ENCODE measurements around the gene CDC26. TPM values are rescaled to one million over a fixed set of nuclear protein-coding genes. Genes with fewer than 3 reads are reported as not detected.
A peak's percentile ranks its signal among the peaks of the same experiment; 100 is the strongest.

CDC26 gene
- total RNA-seq: 10 to 100 TPM; 25.7 to 44.7 (median 28.7) TPM
- 10 to 100 TPM; 26.7 to 63.7 (median 29.8) TPM for polyA plus RNA-seq
- long read RNA-seq, donor 1, transcript CDC26-201 (4 exons, 872 nt): major isoform, 36 of 36 reads
- long read RNA-seq, donor 1, partial matches to known transcripts: 0 of 36 reads
- long read RNA-seq, donor 1, other reads (novel, unspliced or antisense): 0 of 36 reads
- long read RNA-seq, donor 2, transcript CDC26-201 (4 exons, 872 nt): major isoform, 20 of 20 reads
- long read RNA-seq, donor 2, partial matches to known transcripts: 0 of 20 reads
- long read RNA-seq, donor 2, other reads (novel, unspliced or antisense): 0 of 20 reads
- long read RNA-seq, donor 3, transcript CDC26-201 (4 exons, 872 nt): major isoform, 17 of 17 reads
- long read RNA-seq, donor 3, partial matches to known transcripts: 0 of 17 reads
- long read RNA-seq, donor 3, other reads (novel, unspliced or antisense): 0 of 17 reads
- long read RNA-seq, donor 4, transcript CDC26-201 (4 exons, 872 nt): major isoform, 25 of 30 reads
- long read RNA-seq, donor 4, partial matches to known transcripts: 1 of 30 reads
- long read RNA-seq, donor 4, other reads (novel, unspliced or antisense): 3 of 30 reads
- long read RNA-seq, donor 5, transcript CDC26-201 (4 exons, 872 nt): major isoform, 27 of 37 reads
- long read RNA-seq, donor 5, partial matches to known transcripts: 2 of 37 reads
- long read RNA-seq, donor 5, other reads (novel, unspliced or antisense): 8 of 37 reads
- long read RNA-seq, donor 6, transcript CDC26-201 (4 exons, 872 nt): major isoform, 21 of 32 reads
- long read RNA-seq, donor 6, partial matches to known transcripts: 3 of 32 reads
- long read RNA-seq, donor 6, other reads (novel, unspliced or antisense): 8 of 32 reads
- long read RNA-seq, donor 7, transcript CDC26-201 (4 exons, 872 nt): major isoform, 16 of 16 reads
- long read RNA-seq, donor 7, partial matches to known transcripts: 0 of 16 reads
- long read RNA-seq, donor 7, other reads (novel, unspliced or antisense): 0 of 16 reads
- long read RNA-seq, donor 8, transcript CDC26-201 (4 exons, 872 nt): major isoform, 41 of 47 reads
- long read RNA-seq, donor 8, partial matches to known transcripts: 6 of 47 reads
- long read RNA-seq, donor 8, other reads (novel, unspliced or antisense): 0 of 47 reads
- long read RNA-seq, donor 9, transcript CDC26-201 (4 exons, 872 nt): major isoform, 18 of 24 reads
- long read RNA-seq, donor 9, partial matches to known transcripts: 6 of 24 reads
- long read RNA-seq, donor 9, other reads (novel, unspliced or antisense): 0 of 24 reads
- long read RNA-seq, donor 10, transcript CDC26-201 (4 exons, 872 nt): major isoform, 16 of 22 reads
- long read RNA-seq, donor 10, partial matches to known transcripts: 6 of 22 reads
- long read RNA-seq, donor 10, other reads (novel, unspliced or antisense): 0 of 22 reads

DNA sequence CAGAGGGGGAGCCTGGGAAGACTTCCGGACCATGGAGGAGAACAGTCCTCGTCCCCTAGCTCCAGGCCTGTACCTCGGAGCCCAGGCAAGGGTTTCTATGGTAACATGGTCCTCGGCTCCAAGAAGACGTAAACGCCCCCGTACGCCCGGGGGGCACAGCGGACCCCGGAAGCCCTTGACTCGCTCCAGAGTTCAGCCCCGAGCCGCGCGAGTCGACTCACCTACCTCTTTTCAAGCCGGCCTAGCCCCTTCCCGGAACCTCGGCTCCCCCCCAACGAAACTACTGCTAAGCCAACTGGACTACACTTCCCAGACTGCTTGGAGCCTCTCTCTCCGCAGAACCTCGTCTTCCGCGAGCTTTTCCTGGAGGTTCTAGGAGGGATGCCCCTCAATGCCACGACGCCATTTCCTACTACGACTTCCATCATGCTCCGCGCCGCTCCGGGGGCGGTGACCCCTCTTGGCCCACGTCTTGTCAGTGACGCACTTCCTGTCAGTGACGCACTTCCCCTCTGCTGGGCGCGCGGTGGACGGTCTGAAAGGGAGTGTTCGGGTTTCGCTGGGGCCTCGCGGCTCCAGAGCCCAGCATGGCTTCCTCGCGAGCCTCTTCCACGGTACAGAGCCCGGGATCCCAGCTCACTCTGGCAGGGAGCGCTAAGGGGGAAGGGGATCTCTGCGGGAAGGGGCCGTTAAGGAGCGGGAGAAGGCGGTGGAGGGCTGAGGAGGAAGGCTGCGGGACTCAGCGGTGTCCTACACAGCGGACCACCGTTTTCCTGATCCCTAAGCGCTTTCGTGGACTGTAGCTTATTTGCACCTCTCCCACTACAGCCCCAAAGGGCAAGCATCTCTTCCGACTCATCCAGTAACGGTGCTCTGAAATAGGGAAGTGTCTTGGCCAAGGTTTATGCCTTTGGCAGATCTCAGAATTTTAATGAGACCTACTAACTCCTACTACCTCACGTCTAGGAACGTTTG is at the start of gene CDC26, which contains the start of gene PRPF4:
TSS of gene CDC26 (minus strand) at position 416 of the 975 bp plus-strand sequence. CDS start 3,065 bp downstream, outside the sequence.
TSS of gene PRPF4 (plus strand) at position 502 of the 975 bp plus-strand sequence. CDS start at position 588, 86 bp downstream.
- 0 to 6% (median 0%) methylated on average over 34 to 63 of the region's 63 CpGs for WGBS, 4 donors
- intact Hi-C loops (cut with DNase I): no loop called here
- DNase-seq: peak; percentile 96 to 99 (median 98)
- Histone ChIP-seq H3K27ac (peak within 1 kb of the TSS; percentile 88 to 97 (median 92)), H3K4me3 (peak within 1 kb of the TSS; percentile 42 to 89 (median 75)), H3K4me1 (replicated peaks in 1 of 2) (peaks cover 7 to 34% of the 10 kb centered on the region in 2 donors), H3K36me3 (replicated peaks in 1 of 2) (peaks cover 0 to 39% of the 10 kb centered on the region in 2 donors), H3K27me3 (no peaks in the 10 kb centered on the region), H3K9me3 (replicated peaks in 1 of 3) (no peaks in the 10 kb centered on the region)
- TF ChIP-seq, protein P1, sequence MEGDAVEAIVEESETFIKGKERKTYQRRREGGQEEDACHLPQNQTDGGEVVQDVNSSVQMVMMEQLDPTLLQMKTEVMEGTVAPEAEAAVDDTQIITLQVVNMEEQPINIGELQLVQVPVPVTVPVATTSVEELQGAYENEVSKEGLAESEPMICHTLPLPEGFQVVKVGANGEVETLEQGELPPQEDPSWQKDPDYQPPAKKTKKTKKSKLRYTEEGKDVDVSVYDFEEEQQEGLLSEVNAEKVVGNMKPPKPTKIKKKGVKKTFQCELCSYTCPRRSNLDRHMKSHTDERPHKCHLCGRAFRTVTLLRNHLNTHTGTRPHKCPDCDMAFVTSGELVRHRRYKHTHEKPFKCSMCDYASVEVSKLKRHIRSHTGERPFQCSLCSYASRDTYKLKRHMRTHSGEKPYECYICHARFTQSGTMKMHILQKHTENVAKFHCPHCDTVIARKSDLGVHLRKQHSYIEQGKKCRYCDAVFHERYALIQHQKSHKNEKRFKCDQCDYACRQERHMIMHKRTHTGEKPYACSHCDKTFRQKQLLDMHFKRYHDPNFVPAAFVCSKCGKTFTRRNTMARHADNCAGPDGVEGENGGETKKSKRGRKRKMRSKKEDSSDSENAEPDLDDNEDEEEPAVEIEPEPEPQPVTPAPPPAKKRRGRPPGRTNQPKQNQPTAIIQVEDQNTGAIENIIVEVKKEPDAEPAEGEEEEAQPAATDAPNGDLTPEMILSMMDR (IDR thresholded peaks at IDR 0.05): peak in 1 of 6 experiments; percentile 1
- peak; percentile 94 for TF ChIP-seq POLR2A (IDR thresholded peaks at IDR 0.05)

DNA sequence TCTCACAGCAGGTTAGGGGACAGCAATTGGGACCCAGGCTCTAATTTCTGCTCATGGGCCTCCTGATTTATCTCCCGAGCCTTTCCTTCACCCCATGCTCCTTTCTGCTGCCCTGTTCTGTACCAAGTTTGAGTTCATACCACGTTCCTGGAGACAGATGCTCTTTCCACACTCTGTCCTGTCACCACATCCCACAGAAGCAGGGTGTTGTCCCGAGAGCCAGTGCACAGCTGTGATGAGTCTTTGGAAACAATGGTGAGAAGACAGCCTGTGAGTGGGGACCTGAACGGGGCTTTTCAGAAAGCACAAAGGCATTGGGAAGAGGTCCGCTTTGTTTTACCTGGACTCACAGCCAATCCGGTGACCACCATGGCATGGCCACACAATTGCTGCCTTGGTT is 47.3 kb upstream of the CDC26 start:
- no peak overlapping the region for H3K4me3 ChIP-seq
- no peak overlapping the region for H3K27ac ChIP-seq
- H3K9me3 ChIP-seq (replicated peaks in 1 of 3): no peaks in the 10 kb centered on the region
- no peaks in the 10 kb centered on the region for H3K27me3 ChIP-seq
- 84 to 92% (median 88%) methylated on average over 6 of the region's 6 CpGs for WGBS, 4 donors
- no peaks in the 10 kb centered on the region for H3K4me1 ChIP-seq (replicated peaks in 1 of 2)
- DNase-seq: no peak
- TF ChIP-seq, protein P1 (IDR thresholded peaks at IDR 0.05): no peak
- no peak for TF ChIP-seq POLR2A (IDR thresholded peaks at IDR 0.05)
- intact Hi-C loops (cut with DNase I): no loop called here
- peaks cover 0 to 6% of the 10 kb centered on the region in 2 donors for H3K36me3 ChIP-seq (replicated peaks in 1 of 2)

DNA sequence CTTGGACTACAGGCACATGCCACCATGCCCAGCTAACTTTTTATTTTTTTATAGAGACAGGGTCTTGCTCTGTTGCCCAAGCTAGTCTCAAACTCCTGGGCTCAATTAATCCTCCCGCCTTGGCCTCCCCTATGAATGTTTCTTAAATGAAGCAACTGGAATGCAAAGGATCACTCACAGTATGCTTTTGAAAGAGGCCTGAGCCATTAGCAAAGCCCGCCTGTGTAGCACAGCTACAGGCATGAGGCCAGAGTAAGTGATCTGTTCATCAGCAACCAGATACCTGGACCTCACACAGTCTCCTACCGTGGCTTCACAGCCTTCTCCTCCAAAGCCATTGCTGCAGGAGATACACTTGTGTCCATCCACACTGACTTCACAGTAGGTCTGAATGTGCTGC is 44.7 kb upstream of the CDC26 start:
- H3K9me3 ChIP-seq (replicated peaks in 1 of 3): no peaks in the 10 kb centered on the region
- no peak overlapping the region for H3K27ac ChIP-seq
- no peaks in the 10 kb centered on the region for H3K27me3 ChIP-seq
- no peak overlapping the region for H3K4me3 ChIP-seq
- no peaks in the 10 kb centered on the region for H3K4me1 ChIP-seq (replicated peaks in 1 of 2)
- TF ChIP-seq, protein P1 (IDR thresholded peaks at IDR 0.05): no peak
- no peak for TF ChIP-seq POLR2A (IDR thresholded peaks at IDR 0.05)
- 92 to 95% (median 93%) methylated on average over 3 of the region's 3 CpGs for WGBS, 4 donors
- no peak for DNase-seq
- intact Hi-C loops (cut with DNase I): no loop called here
- H3K36me3 ChIP-seq (replicated peaks in 1 of 2): peaks cover 0 to 17% of the 10 kb centered on the region in 2 donors

Data from adrenal gland (tissue), 19 donors.